Astrocyte (in vitro differentiated cells and primary cell): ENCODE data around the gene LRRC15.

Experiments used
- CTCF ChIP-seq: IDR thresholded peaks from 2 replicates; pipeline ENCODE4 v1.5.1; 2011; ENCODE audit warnings: low read depth, mild to moderate bottlenecking, inconsistent platforms, low read length, moderate library complexity; ENCODE audit not compliant: insufficient read depth
- EZH2 ChIP-seq: IDR thresholded peaks from 2 replicates; pipeline ENCODE4 v1.6.1; 2012; ENCODE audit warnings: mild to moderate bottlenecking, low read length, inconsistent platforms; ENCODE audit not compliant: insufficient read depth

- TF ChIP-seq CTCF = no peak
- TF ChIP-seq EZH2 = no peak
Observed at GRCh38 chr3:194375473-194376240, 6.1 kb upstream of the LRRC15 start.
